ELR (cell line): Measurements from ENCODE around the gene SLITRK2.

ENCODE experiments used
- DNase-seq: peaks from one replicate; pipeline ENCODE4 v3.0.0-alpha.2; 2015; ENCODE audit warnings: low read depth

The SLITRK2 gene

GRCh38 chrX:145861818-145862217, 44.2 kb downstream of the SLITRK2 start:
- DNase-seq = no peak

DNA sequence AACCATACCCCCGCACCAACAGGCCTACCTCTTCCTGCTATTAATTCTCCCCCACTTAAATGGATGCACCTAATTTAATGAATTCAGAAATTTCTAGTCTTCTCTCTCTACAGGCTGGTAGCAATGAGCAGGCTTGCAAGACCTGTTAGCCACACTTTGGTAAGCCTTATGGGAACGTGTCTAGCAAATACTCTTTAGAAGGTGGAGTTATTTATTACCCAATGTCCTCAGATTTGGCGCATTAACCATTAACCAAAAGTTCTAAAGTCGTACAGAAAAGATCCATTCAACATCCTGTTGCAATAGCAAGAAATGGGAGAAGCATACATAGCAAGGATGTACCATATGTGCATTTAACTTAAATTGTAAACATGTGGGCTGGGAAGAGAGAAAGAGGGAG, 47.5 kb downstream of the SLITRK2 start:
- DNase-seq = no peak
